IPS-11a (cell line): Measurements from ENCODE around the gene RPL35.
"Not testable (repeated sequence)": the region's sequence is repeated elsewhere in the genome, so short reads cannot be mapped to it uniquely, and the experiment has no call there.

Experiments used
- H3K4me3 ChIP-seq: one replicate; pipeline ENCODE4 v1.5.1; 2013; ENCODE audit warnings: low read depth, low read length, control low read depth

The RPL35 gene

DNA sequence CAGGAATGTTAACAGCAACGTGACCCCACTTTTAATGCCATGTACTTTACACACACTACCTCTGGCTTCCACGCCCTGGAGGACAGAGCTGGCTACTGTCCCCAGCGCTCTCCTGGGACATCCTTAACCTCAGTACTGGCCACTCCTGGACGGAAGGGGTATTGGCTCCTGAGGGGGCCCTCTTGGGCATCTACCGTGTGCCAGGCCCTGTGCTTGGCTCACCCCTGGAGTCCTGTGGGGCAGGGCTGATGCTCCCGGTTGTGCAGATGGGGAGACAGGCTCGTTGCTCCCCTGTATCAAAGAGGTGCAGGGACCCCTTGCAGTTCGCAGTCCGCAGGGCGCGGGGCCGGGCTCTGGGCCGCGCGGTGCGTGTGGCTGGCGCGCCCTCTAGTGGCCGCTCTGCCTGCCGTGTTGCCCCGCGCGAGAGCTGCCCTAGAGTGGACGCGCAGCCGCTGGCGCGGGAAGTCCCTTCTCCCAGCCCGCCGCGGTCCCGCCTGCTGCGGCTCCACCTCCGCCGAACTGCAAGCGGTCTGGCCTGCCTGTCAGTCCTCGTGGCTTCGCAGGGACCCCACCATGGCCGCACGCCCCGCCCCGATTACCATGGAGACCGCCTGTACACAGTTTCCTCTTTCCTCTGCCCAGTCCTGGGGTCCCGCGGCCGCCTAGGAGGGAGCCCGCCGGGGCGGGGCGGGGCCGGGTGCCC is 8.8 kb downstream of the RPL35 start, which contains the start of gene WDR38:
WDR38 (plus strand) TSS at position 632 of the 703 bp plus-strand sequence. CDS start 72 bp downstream, outside the sequence.
- peak within 1 kb of the TSS; percentile 27 for H3K4me3 ChIP-seq

DNA sequence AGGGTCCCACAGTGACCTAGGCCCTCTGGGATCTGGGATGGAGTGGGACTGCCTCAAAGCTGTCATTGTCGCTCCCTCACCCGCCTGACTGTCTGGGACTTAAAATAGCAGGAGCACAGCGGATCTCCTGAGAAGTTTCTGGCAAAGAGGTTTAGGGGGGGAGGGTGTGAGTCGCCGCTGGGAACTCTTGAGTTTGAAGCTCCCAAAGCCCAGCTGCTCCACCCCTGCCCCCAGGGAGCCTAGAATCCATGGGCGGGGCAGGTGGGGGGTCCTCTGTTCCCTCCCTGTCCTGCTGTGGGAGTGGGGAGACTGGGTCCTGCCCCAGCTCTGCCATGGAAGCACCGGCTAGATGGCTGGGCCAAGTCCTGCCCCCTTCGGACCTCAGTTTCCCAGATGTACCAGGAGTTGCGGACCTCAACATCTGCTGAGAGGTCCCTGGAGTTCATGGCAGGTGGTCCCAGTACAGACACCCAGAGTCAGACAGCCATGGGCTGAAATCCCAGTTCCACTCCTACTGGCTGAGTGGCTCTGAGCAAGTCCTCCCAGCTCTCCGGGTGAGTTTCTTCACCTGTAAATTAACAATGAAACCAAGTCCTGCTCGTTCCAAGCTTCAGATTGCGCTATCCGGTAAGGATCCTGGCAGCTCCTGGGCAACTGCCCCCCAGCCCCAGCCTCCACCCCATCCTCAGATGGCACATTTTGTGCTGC is 9.5 kb downstream of the RPL35 start:
- no peak overlapping the region for H3K4me3 ChIP-seq

DNA sequence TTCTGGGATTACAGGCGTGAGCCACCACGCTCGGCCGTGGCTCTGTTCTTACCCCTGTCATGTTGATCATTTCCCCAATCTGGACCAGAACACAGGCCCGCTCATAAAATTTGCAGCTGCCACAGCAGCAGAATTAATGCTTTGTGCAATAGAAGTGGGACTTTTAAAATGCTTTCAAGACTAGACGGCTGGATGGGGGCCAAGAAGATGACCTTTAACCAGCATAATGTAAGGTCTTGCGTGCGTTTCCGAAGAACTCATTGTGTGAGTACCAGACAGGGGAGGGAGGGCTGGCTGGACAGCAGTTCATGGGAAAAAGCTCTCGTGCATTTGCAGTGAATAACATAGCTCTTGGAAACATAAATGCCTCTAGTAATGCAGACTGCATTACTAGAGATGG is 12.0 kb downstream of the RPL35 start:
- no peak overlapping the region for H3K4me3 ChIP-seq

DNA sequence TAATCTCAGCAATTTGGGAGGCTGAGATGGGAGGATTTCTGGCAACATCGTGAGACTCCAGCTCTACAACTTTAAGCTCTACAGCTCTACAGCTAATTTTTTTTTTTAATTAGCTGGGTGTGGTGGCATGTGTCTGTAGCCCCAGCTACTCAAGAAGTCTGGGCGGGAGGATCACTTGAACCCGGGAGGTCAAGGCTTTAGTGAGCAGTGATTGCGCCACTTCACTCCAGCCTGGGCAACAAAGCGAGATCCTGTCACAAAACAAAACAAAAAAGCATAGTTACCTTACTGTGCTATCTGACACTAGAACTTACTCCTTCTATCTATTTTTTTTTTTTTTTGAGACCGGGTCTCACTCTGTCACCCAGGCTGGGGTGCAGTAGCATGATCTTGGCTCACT is 14.8 kb downstream of the RPL35 start:
- no peak overlapping the region for H3K4me3 ChIP-seq

DNA sequence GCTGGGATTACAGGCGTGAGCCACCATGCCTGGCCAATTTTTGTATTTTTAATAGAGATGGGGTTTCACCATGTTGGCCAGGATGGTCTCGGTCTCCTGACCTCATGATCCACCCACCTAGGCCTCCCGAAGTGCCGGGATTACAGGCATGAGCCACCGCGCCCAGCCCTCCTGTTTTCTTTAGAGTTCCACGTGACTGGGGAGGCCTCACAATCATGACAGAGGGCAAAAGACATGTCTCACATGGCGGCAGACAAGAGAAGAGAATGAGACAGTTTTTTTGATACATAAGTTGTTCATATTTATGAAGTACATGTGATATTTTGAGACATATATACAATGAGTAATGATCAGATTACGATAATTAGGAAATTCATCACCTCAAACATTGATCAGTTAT is 15.3 kb downstream of the RPL35 start:
- not testable (repeated sequence) for H3K4me3 ChIP-seq

DNA sequence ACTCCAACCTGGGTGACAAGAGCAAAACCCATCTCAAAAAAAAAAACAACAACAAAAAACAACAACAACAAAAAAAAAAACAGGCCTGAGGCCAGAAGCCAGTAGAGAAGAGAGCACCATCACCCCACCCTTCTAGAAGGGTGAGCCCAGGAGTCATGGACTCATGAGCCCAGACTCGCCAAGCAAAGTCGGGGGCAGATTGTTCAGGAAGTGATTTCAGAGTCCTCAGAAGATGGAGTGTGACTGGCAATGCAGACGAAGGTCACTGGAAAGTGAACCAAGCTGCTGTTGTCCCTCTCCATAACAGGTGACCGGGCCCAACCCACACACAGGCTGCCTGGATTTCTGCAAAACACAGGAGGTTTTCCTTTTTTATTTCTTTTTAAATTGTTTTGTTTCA is 17.5 kb downstream of the RPL35 start:
- H3K4me3 ChIP-seq = no peak overlapping the region

DNA sequence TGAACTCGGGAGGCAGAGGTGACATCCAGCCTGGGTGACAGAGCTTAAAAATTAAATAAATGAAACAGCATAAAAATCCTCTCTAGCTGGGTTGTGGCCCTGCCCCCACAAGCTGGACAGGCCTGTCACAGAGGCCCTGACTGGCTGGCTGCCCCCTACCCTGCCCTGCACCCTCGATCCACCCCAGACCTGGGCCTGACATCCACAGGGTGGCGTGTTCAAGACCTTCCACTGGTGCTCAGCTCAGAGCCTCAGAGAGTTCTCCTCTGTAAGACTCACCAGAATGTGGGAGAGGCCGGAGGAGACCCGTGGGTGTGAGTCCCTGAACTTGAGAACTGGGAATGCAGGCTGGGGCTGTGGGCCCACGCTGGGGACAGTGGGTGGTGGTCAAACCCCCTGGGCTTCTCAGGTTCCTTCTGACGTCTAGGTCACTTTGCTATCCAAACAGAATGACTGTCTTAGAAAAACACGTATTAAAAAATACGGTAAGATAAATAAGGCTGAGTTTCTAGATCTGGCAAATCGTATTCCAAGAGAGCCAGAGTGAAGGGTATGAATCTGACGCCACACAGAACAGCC is 18.2 kb downstream of the RPL35 start:
- H3K4me3 ChIP-seq = no peak overlapping the region

DNA sequence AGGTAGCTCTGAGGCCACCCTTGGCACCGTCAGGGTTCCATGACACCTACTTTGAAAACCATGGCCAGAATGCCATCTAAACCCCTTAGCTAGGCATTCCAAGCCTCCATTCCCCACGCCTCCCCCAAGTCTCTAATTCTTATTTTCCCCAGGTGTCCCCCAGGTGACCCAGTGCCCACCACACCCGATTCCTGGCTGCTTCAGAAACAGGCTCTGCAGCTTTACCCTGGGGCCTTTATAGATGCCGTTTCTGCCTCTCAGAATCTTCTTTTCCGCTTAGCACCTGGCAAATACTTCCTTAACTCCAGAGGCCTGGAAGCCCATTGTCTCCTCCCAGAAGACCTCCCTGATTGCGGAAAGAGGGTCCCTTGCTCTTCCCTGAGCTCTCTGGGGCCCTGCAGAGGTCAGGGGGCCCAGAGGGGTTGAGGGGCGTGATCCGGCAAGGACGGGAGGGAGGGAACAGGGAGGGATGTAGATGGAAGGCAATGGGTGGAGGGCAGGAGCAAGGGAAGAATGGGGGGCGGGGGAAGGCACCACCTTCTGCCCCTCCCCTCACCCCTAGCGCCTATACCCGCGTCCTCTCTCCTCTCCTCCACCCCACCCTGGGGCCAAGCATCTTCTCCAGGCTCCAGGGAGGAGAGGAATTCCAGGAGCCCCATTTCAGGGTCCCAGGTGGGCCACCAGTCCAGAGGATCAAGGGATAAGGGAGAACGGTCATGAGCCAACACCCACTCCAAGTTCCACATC is 20.5 kb downstream of the RPL35 start:
- no peak overlapping the region for H3K4me3 ChIP-seq

DNA sequence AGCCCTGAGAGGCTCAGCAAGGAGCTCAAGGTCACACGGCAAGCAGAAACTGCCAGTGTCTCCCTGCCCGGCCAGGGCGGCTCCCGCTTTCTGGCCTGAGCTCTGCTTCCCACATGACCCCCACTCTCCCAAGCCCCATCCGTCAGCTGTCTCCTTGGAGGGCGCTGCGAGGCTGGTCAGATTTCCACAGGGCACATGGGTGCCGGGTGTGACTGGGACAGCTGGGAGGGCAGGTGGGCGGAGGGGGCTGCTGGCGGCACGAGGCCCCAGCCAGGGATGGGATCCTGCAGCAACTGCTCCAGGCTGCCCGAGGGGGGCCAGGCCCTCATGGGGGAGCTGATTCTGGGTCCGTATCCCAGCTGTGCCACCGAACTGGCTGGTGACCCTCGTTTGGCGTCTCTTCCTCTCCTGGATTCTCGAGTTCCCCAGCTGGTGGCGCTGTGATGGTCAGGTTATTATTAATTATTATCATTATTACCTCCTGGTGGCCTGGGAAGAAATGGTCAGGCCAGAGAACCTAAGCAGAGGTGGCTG is 21.4 kb downstream of the RPL35 start:
- H3K4me3 ChIP-seq = no peak overlapping the region

DNA sequence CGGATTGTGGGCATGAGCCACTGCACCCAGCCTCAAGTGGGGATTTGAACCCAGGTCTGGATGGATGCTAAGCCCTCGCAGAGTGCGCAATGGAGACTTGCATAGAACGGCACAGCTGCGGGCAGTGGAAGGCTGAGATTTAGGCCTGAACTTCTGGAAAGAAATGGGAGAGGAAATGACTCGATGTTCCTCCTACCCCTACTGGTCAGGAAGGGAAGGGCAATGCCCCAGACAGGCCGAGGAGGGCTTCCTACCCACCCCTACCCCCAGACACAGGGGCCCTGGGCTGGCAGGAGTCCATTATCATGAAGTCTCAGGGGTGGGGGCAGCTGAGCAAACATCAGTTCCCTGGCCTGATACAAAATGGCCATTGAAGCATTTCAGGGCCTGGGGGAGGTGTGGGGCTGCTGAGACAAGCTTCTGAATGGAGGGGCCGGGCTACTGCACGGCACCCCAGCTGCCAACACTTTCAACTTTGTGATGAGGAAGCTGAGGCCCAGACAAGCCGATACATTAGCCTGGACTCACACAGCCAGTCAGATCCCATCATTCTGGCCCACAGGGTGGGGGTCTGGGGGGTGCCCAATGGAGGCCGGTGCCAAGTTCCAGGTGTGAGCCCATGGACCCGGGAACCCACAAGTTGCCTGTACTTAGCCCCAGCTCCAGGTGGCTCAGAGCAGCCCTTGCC is 22.0 kb downstream of the RPL35 start:
- no peak overlapping the region for H3K4me3 ChIP-seq

DNA sequence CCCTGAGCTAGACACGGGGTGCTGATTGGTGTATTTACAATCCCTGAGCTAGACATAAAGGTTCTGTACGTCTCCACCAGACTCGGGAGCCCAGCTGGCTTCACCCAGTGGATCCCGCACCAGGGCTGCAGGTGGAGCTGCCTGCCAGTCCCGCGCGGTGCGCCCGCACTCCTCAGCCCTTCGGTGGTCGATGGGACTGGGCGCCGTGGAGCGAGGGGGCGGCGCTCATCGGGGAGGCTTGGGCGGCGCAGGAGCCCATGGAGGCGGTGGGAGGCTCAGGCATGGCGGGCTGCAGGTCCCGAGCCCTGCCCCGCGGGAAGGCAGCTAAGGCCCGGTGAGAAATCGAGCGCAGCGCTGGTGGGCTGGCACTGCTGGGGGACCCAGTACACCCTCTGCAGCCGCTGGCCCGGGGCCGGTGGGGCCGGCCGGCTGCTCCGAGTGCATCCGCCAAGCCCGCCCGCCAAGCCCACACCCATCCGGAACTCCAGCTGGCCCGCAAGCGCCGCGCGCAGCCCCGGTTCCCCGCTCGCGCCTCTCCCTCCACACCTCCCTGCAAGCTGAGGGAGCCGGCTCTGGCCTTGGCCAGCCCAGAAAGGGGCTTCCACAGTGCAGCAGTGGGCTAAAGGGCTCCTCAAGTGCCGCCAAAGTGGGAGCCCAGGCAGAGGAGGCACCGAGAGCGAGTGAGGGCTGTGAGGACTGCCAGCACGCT is 23.0 kb downstream of the RPL35 start:
- not testable (repeated sequence) for H3K4me3 ChIP-seq

DNA sequence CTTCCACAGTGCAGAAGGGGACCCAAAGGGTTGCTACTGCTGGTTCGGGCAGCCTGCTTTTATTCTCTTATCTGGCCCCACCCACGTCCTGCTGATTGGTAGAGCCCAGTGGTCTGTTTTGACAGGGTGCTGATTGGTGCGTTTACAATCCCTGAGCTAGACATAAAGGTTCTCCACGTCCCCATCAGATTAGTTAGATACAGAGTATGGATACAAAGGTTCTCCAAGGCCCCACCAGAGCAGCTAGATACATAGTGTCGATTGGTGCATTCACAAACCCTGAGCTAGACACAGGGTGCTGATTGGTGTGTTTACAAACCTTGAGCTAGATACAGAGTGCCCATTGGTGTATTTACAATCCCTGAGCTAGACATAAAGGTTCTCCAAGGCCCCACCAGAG is 23.6 kb downstream of the RPL35 start:
- not testable (repeated sequence) for H3K4me3 ChIP-seq

DNA sequence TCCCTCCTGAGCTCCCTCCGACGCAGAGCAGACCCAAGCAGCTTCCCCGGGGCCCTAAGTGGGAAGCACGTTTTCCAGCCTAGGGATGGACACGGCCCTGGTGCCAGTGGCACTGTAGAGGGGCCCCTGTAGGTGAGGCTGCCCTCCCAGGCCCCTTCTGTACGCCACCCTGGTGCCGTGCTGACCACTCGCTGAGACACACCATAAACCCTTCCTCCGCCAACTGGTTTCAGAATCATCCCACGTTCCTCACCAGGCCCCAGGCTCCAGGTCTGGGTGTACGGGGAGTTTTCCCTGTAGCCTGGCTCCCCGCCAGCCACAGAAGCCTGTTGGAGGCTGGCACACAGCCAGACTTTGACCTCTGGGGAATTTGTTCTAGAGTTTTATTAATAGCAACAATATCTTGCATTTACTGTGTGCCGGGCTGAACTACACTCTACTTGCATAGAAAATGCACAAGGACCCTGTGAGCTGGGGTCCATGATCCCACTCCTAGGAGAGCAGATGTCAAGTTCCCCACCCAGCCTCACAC is 26.7 kb downstream of the RPL35 start:
- no peak overlapping the region for H3K4me3 ChIP-seq

DNA sequence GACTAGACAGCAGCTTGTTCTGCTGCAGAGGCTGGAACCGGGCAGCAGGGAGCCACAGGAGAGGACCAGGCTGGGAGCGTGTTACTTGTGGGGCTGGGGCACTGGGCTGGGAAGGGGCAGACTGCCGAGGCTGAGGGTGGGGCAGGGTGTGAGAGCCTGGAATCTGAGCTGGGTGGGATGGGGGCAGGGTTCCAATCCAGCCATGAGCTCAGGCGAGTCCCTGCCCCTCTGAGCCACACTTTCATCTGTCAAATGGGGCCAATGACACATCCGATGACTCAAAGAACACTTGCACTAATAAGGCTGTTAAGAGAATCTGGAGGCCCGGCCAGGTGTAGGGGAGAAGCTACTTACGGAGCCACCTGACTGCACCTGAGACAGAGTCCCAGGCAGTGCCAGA is 27.2 kb downstream of the RPL35 start:
- H3K4me3 ChIP-seq = no peak overlapping the region

DNA sequence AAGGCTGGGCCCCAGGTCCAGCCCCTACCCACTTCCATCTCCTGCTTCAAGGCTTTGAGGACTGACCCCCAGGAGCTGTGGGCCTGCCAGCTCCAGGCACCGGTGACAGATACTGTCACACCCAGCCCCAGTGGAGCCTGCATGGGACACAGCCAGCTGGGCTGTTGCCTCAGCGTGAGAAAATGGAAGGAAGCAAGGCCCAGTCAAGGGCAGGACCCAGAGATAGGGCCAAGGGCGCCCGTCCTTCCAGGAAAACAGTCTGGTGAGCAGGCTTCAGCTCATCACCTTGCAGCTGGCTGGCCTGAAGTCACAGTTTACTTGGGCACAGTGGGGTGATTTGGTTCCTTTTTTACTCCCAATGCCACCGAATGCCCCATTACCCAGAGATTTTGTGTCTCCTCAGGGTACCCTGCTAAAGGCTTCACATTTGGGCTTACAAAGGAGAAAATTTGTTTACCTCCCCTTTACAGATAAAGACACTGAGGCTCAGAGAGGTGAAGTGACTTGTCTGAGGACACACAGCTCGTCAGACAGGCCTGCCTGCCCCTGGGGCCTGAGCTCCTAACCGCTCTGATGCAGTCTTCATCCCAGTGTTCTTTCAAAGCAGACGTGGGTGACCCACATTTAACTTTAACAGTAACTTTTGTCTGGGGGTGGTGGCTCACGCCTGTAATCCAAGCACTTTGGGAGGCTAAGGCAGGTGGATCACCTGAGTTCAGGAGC is 30.0 kb downstream of the RPL35 start:
- H3K4me3 ChIP-seq = no peak overlapping the region

DNA sequence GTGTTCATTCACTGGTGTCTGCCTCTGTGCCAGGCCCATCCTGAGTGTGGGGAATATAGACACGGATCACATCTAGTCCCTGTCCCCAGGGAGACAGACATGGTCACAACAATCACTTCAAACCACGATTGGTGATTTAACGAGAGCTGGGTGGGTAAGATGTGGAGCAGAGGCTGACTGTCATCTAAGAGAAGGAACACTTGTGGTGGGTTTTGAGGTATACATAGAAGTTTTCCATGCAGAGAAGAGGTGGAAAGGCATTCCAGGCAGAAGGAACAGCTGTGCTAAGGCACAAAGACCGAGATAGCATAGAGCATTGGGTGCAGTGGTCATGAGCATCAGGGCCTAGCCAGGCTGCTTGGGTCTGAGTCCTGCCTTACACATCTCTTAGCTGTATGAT is 31.2 kb downstream of the RPL35 start:
- H3K4me3 ChIP-seq = no peak overlapping the region

DNA sequence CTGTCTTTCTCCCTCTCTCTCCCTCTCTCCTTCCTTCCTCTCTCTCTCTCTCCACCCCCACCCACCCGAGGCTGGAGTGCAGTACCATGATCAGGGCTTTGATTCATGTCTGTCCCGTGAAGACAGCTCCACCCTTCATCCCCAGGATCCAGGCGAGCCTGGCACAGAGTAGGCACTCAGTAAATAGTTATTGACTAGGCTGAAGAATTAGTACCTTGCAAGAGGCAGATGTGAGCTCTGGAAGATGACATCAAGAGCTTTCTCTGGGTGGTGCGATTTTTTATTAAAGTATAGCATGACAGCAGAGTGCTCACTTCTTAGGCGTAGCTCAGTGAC is 32.5 kb downstream of the RPL35 start:
- no peak overlapping the region for H3K4me3 ChIP-seq

DNA sequence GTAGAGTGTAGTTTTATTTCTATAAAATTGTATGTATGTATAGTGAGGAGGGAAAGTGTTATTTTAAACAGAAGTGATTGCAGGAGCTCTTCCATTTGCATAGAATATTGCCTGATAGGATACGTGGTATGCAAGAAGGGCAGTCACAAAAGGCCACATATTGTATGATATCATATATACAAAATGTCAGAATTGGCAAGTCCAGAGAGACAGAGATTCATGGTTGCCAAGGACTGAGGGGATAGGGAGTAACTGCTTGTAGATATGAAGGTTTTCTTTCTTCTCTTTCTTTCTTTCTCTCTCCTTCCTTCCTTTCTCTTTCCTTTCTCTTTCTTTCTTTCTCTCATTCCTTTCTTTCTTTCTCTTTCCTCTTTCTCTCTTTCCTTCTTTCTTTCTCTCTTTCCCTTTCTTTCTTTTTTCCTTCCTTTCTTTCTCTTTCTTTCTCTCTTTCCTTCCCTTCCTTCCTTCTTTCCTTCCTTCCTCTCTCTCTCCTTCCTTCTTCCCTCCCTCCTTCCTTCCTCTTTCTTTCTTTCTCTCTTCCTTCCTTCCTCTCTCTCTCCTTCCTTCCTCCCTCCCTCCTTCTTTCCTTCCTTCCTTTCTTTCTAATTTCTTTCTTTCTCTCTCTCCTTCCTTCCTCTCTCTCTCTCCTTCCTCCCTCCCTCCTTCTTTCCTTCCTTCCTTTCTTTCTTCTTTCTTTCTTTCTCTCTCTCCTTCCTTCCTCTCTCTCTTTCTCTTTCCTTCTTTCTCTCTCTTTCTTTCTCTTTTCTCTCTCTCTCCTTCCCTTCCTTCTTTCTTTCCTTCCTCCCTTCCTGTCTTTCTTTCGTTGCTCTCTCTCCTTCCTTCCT is 33.0 kb downstream of the RPL35 start:
- no peak overlapping the region for H3K4me3 ChIP-seq
